K562 (cell line): ENCODE measurements around the gene SKAP2.

ENCODE experiments used
- CTCF ChIP-seq, 3 experiments: IDR thresholded peaks in 2 of 3; conservative IDR thresholded peaks in 1 of 3; 2 replicates each; pipeline ENCODE4 v1.5.1; 2011 to 2012; ENCODE audit warnings: low read length in 3 of 3, mild to moderate bottlenecking in 3 of 3, control low read depth in 2 of 3, improper control_type of control experiment in 1 of 3, inconsistent platforms in 1 of 3, low read depth in 1 of 3, mixed read lengths in 1 of 3, moderate library complexity in 1 of 3; ENCODE audit not compliant: insufficient read depth in 2 of 3
- DLX4 ChIP-seq: fragments of 250-450 bp; sonication (Bioruptor Pico); IDR thresholded peaks from 2 replicates; pipeline ENCODE4 v1.6.1; 2021; ENCODE audit warnings: mild to moderate bottlenecking
- ELF4 ChIP-seq: fragments of 450-650 bp; formaldehyde crosslinking; IDR thresholded peaks from 2 replicates; pipeline ENCODE4 v1.4.0; 2022; ENCODE audit warnings: missing genetic modification characterization
- HNRNPK ChIP-seq: fragments of 200-400 bp; formaldehyde crosslinking; IDR thresholded peaks from one replicate; pipeline ENCODE4 v1.6.1; 2018; ENCODE audit warnings: mild to moderate bottlenecking, low read depth, low read length; ENCODE audit not compliant: poor library complexity, severe bottlenecking
- MECOM ChIP-seq: fragments of 250-450 bp; sonication (Bioruptor Pico); IDR thresholded peaks from 2 replicates; pipeline ENCODE4 v1.8.0; 2022; ENCODE audit warnings: inconsistent platforms
- MYC ChIP-seq, 2 experiments: fragments of 250-450 bp in 1 of 2; sonication (Bioruptor Pico) in 1 of 2; IDR thresholded peaks; 2 replicates each; pipeline versions ENCODE4 v1.5.1 to v1.6.1; 2012 to 2021; ENCODE audit warnings: low read depth in 2 of 2, borderline replicate concordance in 1 of 2, improper control_type of control experiment in 1 of 2, low read length in 1 of 2, mild to moderate bottlenecking in 1 of 2, moderate library complexity in 1 of 2
- RBM25 ChIP-seq: fragments of 200-400 bp; formaldehyde crosslinking; IDR thresholded peaks from 2 replicates; pipeline ENCODE4 v1.6.1; 2018; ENCODE audit warnings: low read length, low read depth, moderate library complexity; ENCODE audit not compliant: severe bottlenecking

- no peak for TF ChIP-seq HNRNPK
- no peak for TF ChIP-seq CTCF (IDR thresholded peaks at IDR 0.05 in 2 of 3, conservative IDR thresholded peaks at IDR 0.05 in 1 of 3; ENCODE audit: insufficient read depth in 2 of 3, low read depth in 1 of 3, low read length in 3 of 3)
- no peak for TF ChIP-seq DLX4
- TF ChIP-seq RBM25: no peak
- TF ChIP-seq MYC (IDR thresholded peaks at IDR 0.05; ENCODE audit: low read depth, low read length): no peak
- no peak for TF ChIP-seq MYC (CRISPR knock-in tag; IDR thresholded peaks at IDR 0.05; ENCODE audit: borderline replicate concordance, low read depth)
- no peak for TF ChIP-seq ELF4 (CRISPR knock-in tag)
- TF ChIP-seq MECOM (CRISPR knock-in tag): no peak
These were observed 233.3 kb downstream of the SKAP2 start for GRCh38 chr7:26630941-26631580.
